ENCODE results near the gene LCTL.

DNA sequence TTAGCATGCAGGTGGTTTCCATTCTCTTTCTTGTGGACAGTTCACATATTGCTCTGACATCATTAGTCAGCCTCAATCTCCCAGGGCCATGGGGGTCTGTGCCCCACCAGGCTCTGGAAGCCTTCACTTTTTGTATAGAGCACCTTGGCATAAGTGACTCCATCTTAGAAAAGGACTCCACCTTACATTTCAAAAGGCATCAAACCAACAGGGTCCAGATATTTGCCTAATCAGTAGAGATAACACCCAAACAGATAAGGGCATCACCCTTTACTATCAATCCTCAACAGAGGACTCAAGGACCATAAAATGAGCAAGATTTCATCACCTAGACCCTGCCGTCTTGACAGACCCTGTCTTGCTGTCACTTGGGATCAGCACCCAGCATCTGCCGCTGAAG, 35.7 kb upstream of the LCTL start:
- TF ChIP-seq CTCF (IDR thresholded peaks at IDR 0.05; ENCODE audit: insufficient read depth, low read depth, low read length) (no peak), EZH2 (IDR thresholded peaks at IDR 0.05; ENCODE audit: insufficient read depth, low read length) (no peak)
